C4-2B (cell line): ENCODE data around the gene RRP1B.

Source experiments
- CTCF ChIP-seq: fragments of 450-650 bp; conservative IDR thresholded peaks from 2 replicates; pipeline ENCODE4 v1.5.1; 2017; ENCODE audit warnings: mild to moderate bottlenecking
- ZFX ChIP-seq: fragments of 450-650 bp; IDR thresholded peaks from 2 replicates; pipeline ENCODE4 v1.6.1; 2017

DNA sequence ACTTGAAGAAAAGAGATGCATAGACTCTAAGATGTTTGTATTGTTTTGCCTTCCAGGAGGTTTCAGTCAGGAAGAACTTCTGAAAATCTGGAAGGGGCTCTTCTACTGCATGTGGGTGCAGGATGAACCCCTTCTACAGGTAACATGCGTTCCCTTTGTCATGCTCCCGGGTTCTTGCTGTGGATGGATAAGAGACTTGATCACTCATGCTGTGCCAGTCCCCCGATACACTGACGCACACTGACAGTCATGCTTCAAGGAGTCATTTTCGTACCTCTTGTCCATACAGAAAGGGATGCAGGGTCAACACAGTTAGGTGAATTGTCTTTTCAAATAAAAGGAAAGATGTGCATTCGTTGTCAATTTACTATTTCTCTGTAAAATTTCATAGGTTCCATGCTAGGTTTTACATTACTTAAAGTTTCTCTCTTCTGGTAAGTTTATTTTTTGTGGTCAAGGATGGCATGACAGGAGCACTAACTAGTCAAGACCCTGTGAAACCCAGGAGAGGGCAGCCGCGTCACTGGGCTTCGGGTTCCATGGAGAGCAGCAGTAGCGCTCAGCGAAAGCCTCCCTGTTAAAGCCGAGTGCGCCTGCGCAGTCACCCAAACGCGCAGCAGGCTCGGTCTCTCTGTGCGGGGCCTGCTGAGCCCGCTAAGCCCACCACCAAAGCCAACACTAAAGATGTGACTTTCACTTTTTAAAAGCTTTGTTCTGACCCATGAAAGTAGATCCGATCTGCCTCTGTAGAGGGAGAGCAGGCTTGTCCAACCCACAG, 10.7 kb downstream of the RRP1B start:
- TF ChIP-seq CTCF = no peak
- no peak for TF ChIP-seq ZFX
